Ishikawa (cell line): ENCODE measurements around the gene SYNE1.

ENCODE experiments used
- CEBPB ChIP-seq: IDR thresholded peaks from 2 replicates; pipeline ENCODE4 v1.6.1; 2012
- CREB1 ChIP-seq: IDR thresholded peaks from 2 replicates; pipeline ENCODE4 v1.6.1; 2012; ENCODE audit warnings: low read depth
- EGR1 ChIP-seq: IDR thresholded peaks from 2 replicates; pipeline ENCODE4 v1.6.1; 2012
- EP300 ChIP-seq: IDR thresholded peaks from 2 replicates; pipeline ENCODE4 v1.6.1; 2012; ENCODE audit warnings: borderline replicate concordance
- FOXM1 ChIP-seq: IDR thresholded peaks from 2 replicates; pipeline ENCODE4 v1.6.1; 2012; ENCODE audit warnings: low read depth, borderline replicate concordance
- MAX ChIP-seq: IDR thresholded peaks from 2 replicates; pipeline ENCODE4 v1.6.1; 2012
- NFIC ChIP-seq: IDR thresholded peaks from 2 replicates; pipeline ENCODE4 v1.6.1; 2012
- RAD21 ChIP-seq: IDR thresholded peaks from 2 replicates; pipeline ENCODE4 v1.6.1; 2012; ENCODE audit warnings: low read depth
- REST ChIP-seq: IDR thresholded peaks from 2 replicates; pipeline ENCODE4 v1.6.1; 2012; ENCODE audit warnings: low read depth, mild to moderate bottlenecking
- TAF1 ChIP-seq: IDR thresholded peaks from 2 replicates; pipeline ENCODE4 v1.6.1; 2012; ENCODE audit warnings: low read depth, mild to moderate bottlenecking
- TCF12 ChIP-seq: IDR thresholded peaks from 2 replicates; pipeline ENCODE4 v1.6.1; 2012; ENCODE audit warnings: low read depth
- TEAD4 ChIP-seq: IDR thresholded peaks from 2 replicates; pipeline ENCODE4 v1.6.1; 2012
- USF1 ChIP-seq: IDR thresholded peaks from 2 replicates; pipeline ENCODE4 v1.6.1; 2012
- YY1 ChIP-seq: IDR thresholded peaks from 2 replicates; pipeline ENCODE4 v1.6.1; 2012; ENCODE audit warnings: low read depth
- ZBTB7A ChIP-seq: IDR thresholded peaks from 2 replicates; pipeline ENCODE4 v1.6.1; 2012; ENCODE audit warnings: low read depth

SYNE1 gene

GRCh38 chr6:152401978-152402377, 235.2 kb downstream of the SYNE1 start:
- no peak for TF ChIP-seq EGR1
- peak; percentile 53; the same call in 1 of the 2 replicates for TF ChIP-seq TEAD4
- no peak for TF ChIP-seq TCF12

GRCh38 chr6:152399399-152399798, 237.8 kb downstream of the SYNE1 start:
- no peak for TF ChIP-seq EP300
- no peak for TF ChIP-seq NFIC
- TF ChIP-seq RAD21, result no peak
- no peak for TF ChIP-seq USF1
- TF ChIP-seq REST, result no peak
- TF ChIP-seq MAX, result no peak
- no peak for TF ChIP-seq TCF12
- TF ChIP-seq YY1, result no peak
- no peak for TF ChIP-seq TEAD4
- TF ChIP-seq FOXM1, result no peak
- no peak for TF ChIP-seq TAF1
- TF ChIP-seq CREB1, result no peak
- TF ChIP-seq EGR1, result no peak
- no peak for TF ChIP-seq ZBTB7A

GRCh38 chr6:152398993-152399392, 238.2 kb downstream of the SYNE1 start:
- TF ChIP-seq FOXM1 (no peak), EGR1 (no peak), REST (no peak), YY1 (no peak), TEAD4 (no peak), TCF12 (no peak), CREB1 (no peak), USF1 (no peak), CEBPB (no peak), RAD21 (no peak)

- TF ChIP-seq CEBPB, result no peak
- TF ChIP-seq EGR1, result no peak
- no peak for TF ChIP-seq EP300
- no peak for TF ChIP-seq TEAD4
- TF ChIP-seq MAX, result no peak
- no peak for TF ChIP-seq TAF1
- TF ChIP-seq REST, result no peak
- TF ChIP-seq USF1, result no peak
- no peak for TF ChIP-seq RAD21
- no peak for TF ChIP-seq TCF12
Measured at GRCh38 chr6:152398316-152398715, 238.8 kb downstream of the SYNE1 start.

- TF ChIP-seq CEBPB (no peak), EP300 (no peak), FOXM1 (no peak), CREB1 (no peak), EGR1 (no peak), MAX (no peak), YY1 (no peak), NFIC (no peak), ZBTB7A (no peak), RAD21 (no peak), USF1 (no peak), TCF12 (no peak), REST (no peak), TAF1 (no peak)
Measured at GRCh38 chr6:152394303-152394702, 242.9 kb downstream of the SYNE1 start.
